NCI-H2107 treated with DMSO at 0.1 percent for 48 hours (cell line): ENCODE results near the gene ACTMAP.

Experiments used
- DNase-seq: peaks from one replicate; lab custom pipeline; 2025; ENCODE audit not compliant: unreplicated experiment; lab: John Stamatoyannopoulos, UW

ACTMAP gene

DNA sequence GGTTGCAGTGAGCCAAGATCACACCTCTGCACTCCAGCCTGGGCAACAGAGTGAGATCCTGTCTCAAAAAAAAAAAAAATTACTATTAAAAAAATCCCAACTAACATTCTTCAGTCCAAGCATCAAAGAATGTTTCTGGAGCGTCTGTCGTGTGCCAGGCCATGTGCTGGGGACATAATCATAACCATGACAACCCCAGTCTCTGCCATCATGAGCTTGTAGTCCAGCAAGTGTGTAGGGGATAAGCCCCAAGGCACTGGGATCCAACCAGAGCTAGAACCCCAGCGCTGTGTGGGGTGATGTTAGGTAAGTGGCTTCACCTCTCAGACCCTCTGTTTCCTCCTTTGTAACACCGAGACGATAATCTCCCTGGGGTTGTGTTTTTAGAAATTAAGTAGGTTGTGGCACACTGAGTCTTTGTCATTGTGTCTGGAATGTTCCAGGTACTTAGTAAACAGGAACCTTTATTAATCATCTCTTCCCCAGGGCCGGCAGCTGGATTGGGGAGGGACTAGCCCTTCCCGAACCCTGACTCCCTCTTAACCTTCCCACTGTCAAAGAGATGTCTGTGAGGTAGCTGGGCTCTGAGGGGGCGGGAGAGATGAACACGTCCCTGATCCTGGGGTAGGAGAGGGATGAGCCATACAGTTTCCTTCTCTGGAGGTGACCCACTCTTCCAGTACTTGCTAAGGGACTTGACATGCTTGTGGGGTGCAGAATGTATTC lies 28.2 kb downstream of the ACTMAP start:
- no peak for DNase-seq

DNA sequence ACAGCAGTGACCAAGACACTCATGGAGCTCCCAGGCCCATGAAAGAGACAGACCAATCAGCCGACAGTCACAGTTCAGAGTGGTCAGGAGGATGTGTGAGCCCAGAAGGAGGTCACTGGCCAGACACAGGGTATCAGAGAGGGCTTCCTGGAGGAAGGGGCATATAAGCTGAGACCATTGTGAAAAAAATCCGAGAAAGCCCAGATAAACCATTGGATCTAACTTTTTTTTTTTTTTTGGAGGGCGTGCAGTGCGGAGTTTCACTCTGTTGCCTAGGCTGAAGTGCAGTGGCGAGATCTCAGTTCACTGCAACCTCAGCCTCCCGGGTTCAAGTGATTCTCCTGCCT lies 29.2 kb downstream of the ACTMAP start:
- DNase-seq, result no peak

DNA sequence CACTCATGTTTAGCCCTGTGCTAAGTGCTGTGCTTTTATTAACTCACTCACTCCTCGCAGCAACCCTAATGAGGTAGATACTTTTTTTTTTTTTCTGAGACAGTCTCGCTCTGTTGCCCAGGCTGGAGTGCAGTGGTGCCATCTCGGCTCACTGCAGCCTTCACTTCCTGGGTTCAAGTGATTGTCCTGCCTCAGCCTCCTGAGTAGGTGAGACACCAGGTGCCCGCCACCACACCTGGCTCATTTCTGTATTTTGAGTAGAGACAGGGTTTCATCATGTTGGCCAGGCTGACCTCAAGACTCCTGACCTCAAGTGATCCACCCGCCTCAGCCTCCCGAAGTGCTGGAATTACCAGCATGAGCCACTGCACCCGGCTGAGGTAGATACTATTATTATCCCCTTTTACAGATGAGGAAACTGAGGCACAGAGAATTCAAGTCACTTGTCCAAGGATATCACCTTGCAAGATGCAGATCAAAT lies 30.8 kb downstream of the ACTMAP start:
- DNase-seq, result no peak

DNA sequence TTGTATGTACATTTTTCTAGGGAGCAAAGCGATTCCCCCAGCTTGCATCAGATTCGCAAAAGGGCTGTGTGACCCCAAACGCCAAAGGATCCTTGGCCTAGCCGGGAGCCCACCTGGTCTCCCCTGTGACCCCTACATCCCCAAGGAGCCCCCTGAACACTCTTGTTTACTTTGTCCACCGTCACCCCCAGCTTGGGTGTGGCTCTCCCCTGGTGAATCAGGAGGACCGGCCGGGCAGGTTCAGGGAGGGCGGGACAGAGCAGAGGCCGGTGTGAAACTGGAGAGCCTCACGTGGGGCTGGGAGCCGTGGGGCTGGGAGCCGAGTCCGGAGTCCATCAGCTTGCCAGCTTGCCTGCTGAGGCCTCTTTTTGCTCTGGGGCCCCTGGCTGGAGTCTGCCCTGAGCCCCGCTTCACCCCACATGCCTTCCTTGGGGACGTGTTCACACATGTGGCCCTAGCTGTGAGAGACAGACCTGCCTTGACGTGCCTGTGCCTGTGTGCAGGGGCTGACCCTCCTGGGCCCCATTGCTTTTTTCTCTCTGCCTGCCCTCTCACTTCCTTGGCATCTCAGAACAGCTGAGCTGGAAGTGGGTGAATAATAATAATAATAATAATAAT lies 31.4 kb downstream of the ACTMAP start:
- no peak for DNase-seq

DNA sequence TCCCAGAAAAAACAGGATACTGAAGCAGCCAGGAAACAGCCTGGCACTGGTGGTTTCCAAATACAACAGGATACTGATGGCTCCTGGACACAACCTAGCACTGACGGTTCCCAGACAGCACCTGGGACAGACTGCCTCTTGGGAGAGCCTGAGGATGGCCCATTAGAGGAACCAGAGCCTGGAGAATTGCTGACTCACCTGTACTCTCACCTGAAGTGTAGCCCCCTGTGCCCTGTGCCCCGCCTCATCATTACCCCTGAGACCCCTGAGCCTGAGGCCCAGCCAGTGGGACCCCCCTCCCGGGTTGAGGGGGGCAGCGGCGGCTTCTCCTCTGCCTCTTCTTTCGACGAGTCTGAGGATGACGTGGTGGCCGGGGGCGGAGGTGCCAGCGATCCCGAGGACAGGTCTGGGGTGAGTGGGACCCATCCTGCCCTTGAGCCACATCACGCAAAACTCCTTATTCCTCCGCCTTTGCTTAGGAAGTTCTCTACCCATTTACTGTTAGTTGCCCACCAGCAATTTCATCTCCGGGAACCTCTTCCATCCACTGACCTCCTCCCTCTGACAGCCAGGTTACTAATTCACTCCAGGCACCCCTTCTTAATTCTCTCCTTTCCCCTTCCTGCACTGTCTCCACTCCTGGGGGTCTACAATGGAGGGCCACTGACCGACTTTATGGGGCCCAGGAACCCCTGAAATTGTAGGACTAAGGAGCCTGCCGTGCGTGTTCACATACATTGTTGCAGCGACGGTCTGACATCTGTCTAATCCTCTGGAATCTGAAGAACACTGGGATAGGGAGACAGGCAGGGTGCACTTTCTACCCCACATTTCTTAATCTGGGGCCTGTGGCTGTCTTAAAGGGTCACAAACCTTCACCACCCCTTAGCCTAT lies 32.1 kb downstream of the ACTMAP start:
- DNase-seq, result no peak

DNA sequence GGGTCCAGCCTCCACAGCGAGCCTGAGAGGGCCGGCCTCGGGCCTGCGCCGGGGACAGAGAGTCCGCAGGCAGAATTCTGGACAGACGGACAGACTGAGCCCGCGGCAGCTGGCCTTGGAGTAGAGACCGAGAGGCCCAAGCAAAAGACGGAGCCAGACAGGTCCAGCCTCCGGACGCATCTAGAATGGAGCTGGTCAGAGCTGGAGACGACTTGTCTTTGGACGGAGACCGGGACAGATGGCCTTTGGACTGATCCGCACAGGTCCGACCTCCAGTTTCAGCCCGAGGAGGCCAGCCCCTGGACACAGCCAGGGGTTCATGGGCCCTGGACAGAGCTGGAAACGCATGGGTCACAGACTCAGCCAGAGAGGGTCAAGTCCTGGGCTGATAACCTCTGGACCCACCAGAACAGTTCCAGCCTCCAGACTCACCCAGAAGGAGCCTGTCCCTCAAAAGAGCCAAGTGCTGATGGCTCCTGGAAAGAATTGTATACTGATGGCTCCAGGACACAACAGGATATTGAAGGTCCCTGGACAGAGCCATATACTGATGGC lies 32.9 kb downstream of the ACTMAP start:
- DNase-seq, result no peak

DNA sequence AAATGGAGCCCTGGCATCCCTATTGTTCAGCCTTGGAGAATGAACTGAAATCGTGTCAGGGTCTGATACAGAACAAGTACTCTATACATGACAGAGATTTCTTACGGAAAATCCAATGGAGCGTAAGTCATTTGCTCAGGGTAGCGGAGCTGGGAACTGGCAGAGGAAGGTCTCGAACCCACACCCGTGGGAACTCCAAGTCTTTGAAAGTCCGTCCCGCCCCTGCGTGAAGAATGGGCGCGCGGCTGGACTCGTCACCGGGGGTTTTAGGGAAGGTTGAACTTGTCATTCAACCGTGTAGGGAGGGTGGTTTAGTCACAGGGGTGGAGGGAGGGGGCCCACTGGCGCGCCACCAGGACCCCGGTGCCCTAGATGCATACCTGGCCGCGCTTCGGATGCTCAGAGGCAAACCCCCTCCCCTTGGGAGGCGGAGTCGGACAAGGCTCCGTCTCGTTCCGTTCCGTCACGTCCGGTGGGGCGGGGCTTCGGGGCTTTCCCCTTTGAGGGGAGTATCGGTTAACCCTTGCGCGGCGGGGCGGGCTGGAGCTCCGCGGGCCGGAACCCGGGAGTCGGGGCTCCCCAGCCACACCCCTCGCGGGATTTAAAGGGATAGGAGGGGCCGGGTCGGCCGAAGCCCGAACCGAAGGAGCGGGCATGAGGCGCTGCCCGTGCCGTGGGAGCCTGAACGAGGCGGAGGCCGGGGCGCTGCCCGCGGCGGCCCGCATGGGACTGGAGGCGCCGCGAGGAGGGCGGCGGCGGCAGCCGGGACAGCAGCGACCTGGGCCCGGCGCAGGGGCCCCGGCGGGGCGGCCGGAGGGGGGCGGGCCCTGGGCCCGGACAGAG lies 33.6 kb downstream of the ACTMAP start, which contains the start of the genes COQ8B and ITPKC:
Gene COQ8B (minus strand): TSS at position 405 of the 843 bp plus-strand sequence. CDS start 2,254 bp downstream, outside the sequence.
Gene ITPKC (plus strand): TSS at position 631 of the 843 bp plus-strand sequence. CDS start 24 bp downstream, at position 655.
- peak; percentile 79 for DNase-seq

DNA sequence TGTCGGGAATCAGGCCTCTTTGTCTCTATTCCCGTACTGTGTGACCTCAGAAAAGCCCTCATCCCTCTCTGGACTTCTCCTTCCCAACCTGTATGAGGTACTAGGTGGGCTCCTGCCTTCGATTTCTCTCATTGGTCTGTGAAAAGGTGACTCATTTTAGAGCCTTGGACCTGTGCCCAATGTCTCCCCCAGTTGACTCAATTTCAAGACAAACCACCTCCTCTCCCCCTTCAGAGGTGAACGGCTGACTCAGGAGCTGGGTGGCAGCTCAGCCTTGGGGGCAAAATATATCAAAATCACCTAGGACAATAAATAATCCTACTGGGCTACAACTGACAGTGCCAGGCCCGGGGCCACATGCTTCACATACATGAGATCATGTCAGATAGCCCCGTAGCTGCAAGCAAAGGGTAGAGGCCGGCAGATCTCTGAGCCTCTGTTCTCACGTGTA lies 34.2 kb downstream of the ACTMAP start:
- no peak for DNase-seq

DNA sequence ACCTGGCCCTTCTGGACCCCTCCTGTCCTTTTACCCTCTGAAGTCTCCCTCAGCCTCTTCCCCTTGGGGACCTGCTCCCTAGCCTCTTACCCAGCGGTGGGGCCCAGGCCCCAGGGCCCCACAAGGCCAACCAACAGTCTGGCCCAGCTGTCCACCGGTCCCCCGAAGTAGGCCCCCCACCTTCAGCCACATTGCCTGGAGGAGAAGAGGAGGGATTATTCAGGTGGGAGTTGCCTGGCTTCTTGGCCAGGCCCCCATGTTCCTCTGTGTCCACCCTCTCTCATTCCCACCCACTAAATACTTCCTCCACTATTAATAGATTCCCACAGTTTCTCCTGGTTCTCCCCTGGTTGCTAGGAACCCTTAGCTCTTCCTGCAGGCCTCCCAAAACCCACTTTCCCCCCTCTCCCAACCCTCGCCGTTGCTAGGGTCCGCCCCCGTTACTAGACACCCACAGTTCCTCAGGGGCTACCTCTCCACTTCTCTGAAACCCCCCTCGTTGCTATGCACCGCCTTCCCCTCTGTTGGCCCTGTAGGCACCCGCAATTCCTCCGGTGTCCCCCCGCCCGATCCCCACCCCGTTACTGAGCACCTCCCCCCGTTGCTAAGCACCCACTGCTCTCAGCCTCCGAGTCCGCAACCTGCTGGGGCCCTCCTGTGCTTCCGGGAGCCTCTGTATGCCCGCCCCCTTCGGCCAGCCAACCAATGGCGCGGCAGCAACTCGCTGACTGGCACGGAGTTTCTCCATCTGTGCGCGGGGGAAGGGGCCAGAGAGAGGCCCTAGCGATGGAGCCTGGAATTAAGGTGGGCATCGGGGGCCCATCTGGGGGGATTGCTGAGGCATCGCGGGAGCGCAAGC lies 35.6 kb downstream of the ACTMAP start:
- peak; percentile 74 for DNase-seq

DNA sequence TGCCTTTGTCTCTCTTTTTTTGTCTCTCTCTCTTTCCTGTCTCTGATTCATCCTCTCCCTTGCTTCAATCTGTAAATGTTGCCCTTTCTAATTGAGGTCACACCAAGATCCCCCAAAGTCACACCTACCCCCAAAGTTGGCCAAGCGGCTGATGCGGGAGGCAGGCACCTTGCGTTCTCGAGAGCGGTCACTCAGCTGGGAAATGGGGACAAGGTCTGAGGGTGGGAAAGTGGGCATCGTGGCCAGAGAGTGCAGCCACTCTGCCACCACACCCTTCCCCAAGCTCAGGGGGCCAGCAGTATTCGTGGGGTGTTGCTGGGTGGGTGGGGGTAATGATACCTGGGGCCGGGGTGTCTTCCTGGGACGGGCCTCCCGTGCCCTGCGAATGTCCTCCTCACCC lies 36.3 kb downstream of the ACTMAP start:
- DNase-seq, result no peak

DNA sequence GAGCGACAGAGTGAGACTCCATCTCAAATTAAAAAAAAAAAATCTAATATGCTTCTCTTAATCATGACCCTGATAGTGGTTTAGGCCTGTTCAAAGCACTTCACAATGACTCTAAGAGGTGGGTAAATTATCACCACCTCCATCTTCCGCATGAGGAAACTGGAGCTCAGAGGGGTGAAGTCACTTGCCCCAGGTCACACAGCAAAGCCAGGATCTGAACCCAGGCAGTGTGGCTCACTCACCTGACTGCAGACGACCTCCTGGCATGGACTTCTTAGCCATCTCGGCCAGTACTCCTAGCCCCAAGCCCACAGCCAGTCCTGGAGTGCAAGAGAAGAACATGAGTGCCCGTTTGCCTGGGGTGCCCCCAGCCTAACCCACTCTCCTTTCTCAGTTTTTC lies 40.5 kb downstream of the ACTMAP start:
- no peak for DNase-seq

DNA sequence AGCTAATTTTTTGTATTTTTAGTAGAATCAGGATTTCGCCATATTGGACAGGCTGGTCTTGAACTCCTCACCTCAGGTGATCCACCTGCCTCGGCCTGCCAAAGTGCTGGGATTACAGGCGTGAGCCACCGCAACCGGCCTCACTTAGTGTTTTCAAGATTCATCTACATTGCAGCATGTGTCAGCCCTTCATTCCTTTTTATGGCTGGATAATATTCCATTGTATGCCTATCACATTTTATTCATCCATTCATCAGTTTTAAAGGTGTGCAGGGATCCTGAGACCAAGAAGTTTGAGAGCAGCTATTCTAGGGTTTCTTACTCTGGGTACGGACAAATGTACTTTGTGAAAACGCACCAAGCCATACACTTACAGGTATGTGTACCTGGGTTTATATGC lies 42.7 kb downstream of the ACTMAP start:
- no peak for DNase-seq

DNA sequence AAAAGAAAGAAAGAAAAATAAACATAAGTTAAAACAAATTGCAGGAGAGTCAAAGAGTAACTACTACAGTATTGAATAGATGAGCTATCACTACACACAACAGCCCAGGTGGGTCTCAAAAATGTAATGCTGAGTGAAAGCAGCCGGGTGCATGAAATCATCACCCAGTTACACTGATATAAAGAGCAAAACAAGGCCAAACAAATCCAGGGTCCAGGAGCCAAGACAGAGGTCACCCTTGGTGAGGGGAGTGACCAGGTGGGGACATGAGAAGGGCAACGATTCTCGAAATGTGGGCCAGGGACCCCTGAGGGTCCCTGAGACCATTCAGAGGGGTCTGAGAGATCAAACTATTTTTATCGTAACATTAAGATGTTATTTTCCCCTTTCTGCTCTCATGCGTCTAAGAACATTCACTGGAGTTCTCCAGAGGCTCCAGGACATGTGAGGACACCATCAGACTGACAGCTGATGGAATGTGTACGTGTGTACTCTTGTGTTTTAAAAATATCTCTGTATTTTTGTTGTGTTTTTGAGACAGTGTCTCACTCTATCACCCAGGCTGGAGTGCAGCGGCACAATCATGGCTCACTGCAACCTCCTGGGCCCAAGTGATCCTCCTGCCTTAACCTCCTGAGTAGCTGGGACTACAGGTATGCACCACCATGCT lies 44.2 kb downstream of the ACTMAP start:
- no peak for DNase-seq

DNA sequence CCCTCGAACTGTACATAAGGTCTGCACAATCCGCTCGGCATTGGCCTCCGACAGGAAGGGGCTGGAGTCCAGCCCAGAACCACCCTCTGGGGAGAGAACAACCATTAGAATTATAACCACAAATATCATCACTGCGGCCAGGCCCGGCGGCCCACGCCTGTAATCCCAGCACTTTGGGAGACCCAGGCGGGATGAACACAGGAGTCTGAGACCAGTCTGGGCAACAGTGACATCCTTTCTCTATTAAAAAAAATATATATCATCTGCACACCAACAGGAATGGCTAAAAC lies 45.0 kb downstream of the ACTMAP start:
- no peak for DNase-seq

DNA sequence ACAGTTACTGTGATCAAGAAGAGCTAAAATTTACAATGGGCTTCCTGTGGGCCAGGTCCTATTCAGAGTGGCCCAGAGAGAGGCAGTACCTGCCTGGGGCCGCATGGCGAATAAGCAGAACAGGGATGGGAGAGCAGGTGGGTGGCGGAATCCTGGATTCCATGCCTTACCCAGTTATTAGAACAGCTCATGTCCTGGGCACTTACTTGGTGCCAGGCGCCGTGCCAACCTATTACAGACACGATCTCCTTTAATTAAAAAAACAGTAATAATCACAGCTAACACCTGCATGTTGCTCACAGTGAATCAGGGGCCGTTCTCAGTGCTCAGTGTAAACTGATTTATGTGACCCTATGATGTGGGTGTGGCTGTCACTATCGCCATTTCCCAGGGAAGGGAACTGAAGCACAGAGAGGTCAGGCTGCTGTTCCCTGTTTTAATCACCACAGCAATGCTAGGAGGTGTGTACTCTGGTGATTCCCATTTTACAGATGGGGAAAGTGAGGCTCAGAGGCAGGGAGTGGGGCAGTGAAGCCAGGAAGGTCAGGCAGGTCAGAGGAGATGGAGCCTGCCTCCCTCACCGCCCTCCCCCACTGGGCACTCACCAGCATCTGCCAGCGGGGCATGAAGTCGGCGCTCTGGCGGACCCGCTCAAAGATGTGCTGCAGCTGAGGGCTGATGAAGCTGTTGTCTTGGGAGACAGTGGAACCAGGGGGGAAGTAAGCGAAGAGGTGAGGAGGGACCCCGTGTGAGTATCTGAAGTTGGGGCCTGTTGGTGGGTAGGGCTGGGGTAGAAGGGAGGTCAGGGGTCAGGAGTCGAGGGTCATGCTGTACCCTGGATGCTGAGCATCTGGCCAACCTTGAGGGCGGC lies 45.6 kb downstream of the ACTMAP start:
- DNase-seq, result no peak

DNA sequence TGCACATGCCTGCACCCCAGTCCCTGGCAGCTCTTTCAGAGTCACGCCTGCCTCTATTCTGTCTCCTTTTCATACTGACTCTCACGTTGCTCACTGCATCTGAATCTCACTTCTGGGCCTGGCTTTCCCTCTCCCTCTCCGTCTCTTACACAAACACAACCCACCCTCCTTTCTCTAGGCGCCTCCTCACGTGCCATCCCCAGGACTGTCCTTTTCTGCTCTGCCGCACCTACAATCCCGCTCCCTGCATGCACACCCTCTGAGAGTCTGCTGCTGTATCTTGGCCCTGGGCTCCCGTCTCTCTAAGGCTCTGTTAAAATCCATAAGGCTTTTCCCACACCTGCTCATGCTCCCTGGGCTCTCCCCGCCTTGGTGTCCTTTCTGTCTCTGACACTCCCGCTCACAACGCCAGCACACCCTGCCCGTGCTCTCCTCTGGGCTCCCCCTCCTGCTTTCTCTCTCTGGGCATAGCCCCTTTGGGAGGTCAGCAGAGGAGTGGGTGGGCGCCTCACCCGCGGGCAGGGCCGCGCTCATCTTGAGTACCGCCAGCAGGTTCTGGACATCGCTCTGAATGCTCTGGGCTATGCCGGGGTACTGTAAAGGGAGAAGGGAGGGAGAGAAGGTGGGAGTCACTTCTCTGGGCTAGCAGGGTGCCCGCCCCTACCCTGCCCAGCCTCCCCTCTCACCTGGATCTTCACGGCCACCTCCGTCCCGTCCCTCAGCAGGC lies 47.1 kb downstream of the ACTMAP start:
- DNase-seq, result no peak

DNA sequence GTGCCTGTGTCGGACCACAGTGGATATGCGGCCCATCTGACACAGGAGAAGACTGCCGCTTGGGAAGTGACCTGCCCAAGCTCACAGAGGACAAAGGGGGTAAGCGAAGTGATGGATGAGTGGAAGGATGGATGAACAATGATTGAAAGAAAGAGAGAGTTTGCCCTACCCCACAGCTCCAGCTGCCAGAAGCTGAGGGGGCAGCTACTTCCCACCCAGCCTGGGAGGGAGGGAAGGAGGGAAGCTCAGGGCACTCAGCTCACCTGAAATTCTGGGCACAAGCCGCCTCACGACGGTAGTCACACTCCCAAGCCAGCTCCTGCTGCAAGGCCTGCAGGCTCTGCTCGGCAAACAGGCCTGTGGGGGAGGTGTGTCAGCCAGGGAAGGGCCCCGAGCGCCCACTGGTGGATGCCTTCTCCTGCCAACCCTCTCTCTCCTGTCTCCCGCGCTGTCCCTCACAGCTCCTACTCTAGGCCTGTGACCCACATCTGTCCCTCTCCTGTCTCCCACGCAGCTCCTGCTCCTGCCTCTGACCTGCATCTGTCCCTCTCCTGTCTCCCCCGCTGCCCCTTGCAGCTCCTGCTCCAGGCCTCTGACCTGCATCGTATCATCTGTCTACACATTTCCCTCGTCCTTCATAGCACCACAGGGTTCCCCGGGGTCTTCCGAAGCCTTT lies 47.8 kb downstream of the ACTMAP start:
- DNase-seq, result peak; percentile 37
